Epithelial cell of esophagus (primary cell): ENCODE measurements around the gene GRIK5.

Experiments used
- DNase-seq: peaks from one replicate; pipeline ENCODE4 v3.0.0; 2010; ENCODE audit warnings: low read depth
- H3K4me3 ChIP-seq: 2 replicates; pipeline ENCODE4 v1.5.1; 2011; ENCODE audit warnings: mild to moderate bottlenecking, low read length, control low read depth
- TF ChIP-seq, protein P1 (sequence below): IDR thresholded peaks from 2 replicates; pipeline ENCODE4 v1.5.1; 2011; ENCODE audit warnings: low read depth, mild to moderate bottlenecking, low read length, control low read depth, inconsistent platforms; ENCODE audit not compliant: insufficient read depth; ENCODE audit errors: missing control alignments

The GRIK5 gene

GRCh38 chr19:42076380-42076944 lies 6.5 kb upstream of the GRIK5 start:
- TF ChIP-seq, protein P1, sequence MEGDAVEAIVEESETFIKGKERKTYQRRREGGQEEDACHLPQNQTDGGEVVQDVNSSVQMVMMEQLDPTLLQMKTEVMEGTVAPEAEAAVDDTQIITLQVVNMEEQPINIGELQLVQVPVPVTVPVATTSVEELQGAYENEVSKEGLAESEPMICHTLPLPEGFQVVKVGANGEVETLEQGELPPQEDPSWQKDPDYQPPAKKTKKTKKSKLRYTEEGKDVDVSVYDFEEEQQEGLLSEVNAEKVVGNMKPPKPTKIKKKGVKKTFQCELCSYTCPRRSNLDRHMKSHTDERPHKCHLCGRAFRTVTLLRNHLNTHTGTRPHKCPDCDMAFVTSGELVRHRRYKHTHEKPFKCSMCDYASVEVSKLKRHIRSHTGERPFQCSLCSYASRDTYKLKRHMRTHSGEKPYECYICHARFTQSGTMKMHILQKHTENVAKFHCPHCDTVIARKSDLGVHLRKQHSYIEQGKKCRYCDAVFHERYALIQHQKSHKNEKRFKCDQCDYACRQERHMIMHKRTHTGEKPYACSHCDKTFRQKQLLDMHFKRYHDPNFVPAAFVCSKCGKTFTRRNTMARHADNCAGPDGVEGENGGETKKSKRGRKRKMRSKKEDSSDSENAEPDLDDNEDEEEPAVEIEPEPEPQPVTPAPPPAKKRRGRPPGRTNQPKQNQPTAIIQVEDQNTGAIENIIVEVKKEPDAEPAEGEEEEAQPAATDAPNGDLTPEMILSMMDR = no peak
- no peak for DNase-seq

GRCh38 chr19:42075616-42076379 lies 5.8 kb upstream of the GRIK5 start, which contains the start of gene ZNF574:
TSS of gene ZNF574 (plus strand) at chr19:42076166. CDS start at chr19:42078607, 2,441 bp downstream.
- TF ChIP-seq, protein P1 = no peak
- peak; percentile 100 for DNase-seq
- H3K4me3 ChIP-seq = peak within 1 kb of the TSS; percentile 94

More at GRCh38 chr19:42076380-42076944, 6.5 kb upstream of the GRIK5 start:
- peak overlapping the region; percentile 94 for H3K4me3 ChIP-seq

DNA sequence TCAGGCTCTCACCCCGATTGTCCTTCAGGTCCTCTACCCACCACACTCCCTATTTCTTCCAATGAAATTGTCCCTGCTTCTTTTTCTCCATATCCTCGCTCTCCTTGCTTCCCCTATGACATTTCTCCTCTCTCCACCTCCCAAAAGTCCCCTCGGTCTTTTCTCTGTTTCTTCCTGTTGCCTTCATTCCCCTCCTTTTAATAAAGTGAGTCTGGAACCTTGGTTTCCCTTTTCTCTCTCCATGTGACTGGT lies 5.3 kb upstream of the GRIK5 start:
- TF ChIP-seq, protein P1 = no peak
- no peak for DNase-seq
- H3K4me3 ChIP-seq = peak overlapping the region; percentile 94

GRCh38 chr19:42074513-42075363 lies 4.7 kb upstream of the GRIK5 start:
- no peak for DNase-seq
- TF ChIP-seq, protein P1 = no peak
- peak overlapping the region; percentile 94 for H3K4me3 ChIP-seq

- no peak overlapping the region for H3K4me3 ChIP-seq
- no peak for DNase-seq
- TF ChIP-seq, protein P1 = no peak
Measured at GRCh38 chr19:42071247-42071646, 1.2 kb upstream of the GRIK5 start.

DNA sequence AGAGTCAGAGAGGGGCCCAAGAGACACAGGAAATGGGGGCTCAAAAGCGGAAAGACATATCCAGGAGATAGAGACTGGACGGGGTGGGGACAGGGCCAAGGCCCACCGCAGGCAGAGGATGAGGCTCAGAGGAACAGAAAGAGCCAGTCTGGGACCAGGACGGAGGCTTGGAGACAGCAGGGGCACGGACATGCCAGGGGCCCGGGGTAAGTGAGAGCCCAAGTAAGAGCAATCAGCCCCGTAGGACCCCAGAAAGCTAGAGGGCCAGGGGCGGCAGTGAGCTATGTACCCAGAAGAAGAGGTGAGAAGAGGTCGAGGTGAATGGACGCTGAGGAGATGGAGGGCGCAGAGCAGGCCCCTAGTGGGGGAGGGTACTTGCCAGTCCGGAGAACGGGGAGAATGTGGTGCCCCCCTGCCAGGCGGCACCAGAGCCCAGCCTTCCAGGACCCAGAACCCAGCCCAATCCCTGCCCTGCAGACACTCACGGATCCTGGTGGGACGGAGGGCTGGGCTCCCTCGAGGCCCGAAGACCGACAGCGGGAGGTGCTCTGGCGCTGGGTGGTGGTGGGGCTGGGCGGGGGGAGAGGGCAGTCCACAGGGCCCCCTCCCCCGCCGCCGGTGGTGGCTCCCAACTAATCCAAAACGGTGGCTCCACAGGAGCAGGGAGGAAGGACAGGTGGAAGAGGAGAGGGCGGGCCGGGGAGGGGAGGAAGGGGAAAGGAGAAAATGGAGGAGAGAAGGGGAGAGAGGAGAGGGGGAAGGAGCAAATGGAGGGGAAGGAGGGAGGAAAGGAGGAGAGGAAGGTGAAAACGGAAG lies 1.0 kb downstream of the GRIK5 start:
- TF ChIP-seq, protein P1 = no peak
- H3K4me3 ChIP-seq = no peak overlapping the region
- DNase-seq = no peak
